Fibroblast of lung (primary cell): ENCODE results near the gene HIPK2. TPM values are rescaled to one million over a fixed set of nuclear protein-coding genes. Genes with fewer than 3 reads are reported as not detected.

ENCODE experiments used
- DNase-seq, 2 donors: peaks; one replicate each; pipeline versions ENCODE4 v3.0.0 to v3.0.0-alpha.2; 2010; ENCODE audit warnings: low read depth in 2 of 2
- H2AFZ ChIP-seq: 2 replicates; pipeline ENCODE4 v1.5.1; 2012; ENCODE audit warnings: low read length, control low read depth, inconsistent platforms
- H3K27ac ChIP-seq: 2 replicates; pipeline ENCODE4 v1.5.1; 2011; ENCODE audit warnings: low read length, control low read depth; ENCODE audit not compliant: insufficient read depth
- H3K27me3 ChIP-seq: 2 replicates; pipeline ENCODE4 v1.5.1; 2011; ENCODE audit warnings: mild to moderate bottlenecking, low read length; ENCODE audit not compliant: control insufficient read depth, insufficient read depth
- H3K36me3 ChIP-seq: 2 replicates; pipeline ENCODE4 v1.5.1; 2011; ENCODE audit warnings: low read length; ENCODE audit not compliant: control insufficient read depth, insufficient read depth
- H3K4me1 ChIP-seq: 2 replicates; pipeline ENCODE4 v1.5.1; 2011; ENCODE audit warnings: low read length; ENCODE audit not compliant: control insufficient read depth, insufficient read depth; ENCODE audit errors: extremely low read depth
- H3K4me2 ChIP-seq: 2 replicates; pipeline ENCODE4 v1.5.1; 2011; ENCODE audit warnings: low read length, control low read depth; ENCODE audit not compliant: insufficient read depth; ENCODE audit errors: extremely low read depth
- H3K4me3 ChIP-seq, 4 experiments: fragments of 200-600 bp in 1 of 4; sonication (generic) in 1 of 4; replicated peaks in 1 of 4; 2 replicates each; pipeline ENCODE4 v1.5.1; 2011 to 2016; ENCODE audit warnings: low read length in 4 of 4, low read depth in 3 of 4, mild to moderate bottlenecking in 3 of 4, control low read depth in 2 of 4, inconsistent platforms in 1 of 4, mixed read lengths in 1 of 4; ENCODE audit not compliant: insufficient read depth in 1 of 4; ENCODE audit errors: control extremely low read depth in 1 of 4
- H3K79me2 ChIP-seq: 2 replicates; pipeline ENCODE4 v1.5.1; 2012; ENCODE audit warnings: mild to moderate bottlenecking, low read length, inconsistent platforms; ENCODE audit not compliant: control insufficient read depth, insufficient read depth
- H3K9ac ChIP-seq: 2 replicates; pipeline ENCODE4 v1.5.1; 2011; ENCODE audit warnings: mild to moderate bottlenecking, low read length, control low read depth; ENCODE audit not compliant: insufficient read depth
- H3K9me3 ChIP-seq: 2 replicates; pipeline ENCODE4 v1.5.1; 2012; ENCODE audit warnings: low read depth, low read length; ENCODE audit not compliant: control insufficient read depth, insufficient read depth
- H4K20me1 ChIP-seq: 2 replicates; pipeline ENCODE4 v1.5.1; 2011; ENCODE audit warnings: low read length; ENCODE audit not compliant: control insufficient read depth, insufficient read depth; ENCODE audit errors: extremely low read depth
- EZH2 ChIP-seq: IDR thresholded peaks from 2 replicates; pipeline ENCODE4 v1.5.1; 2012; ENCODE audit warnings: low read length, control low read depth, mild to moderate bottlenecking; ENCODE audit errors: missing control alignments
- polyA plus RNA-seq, 2 donors: library from polyadenylated mRNA; depleted of rRNA in 1 of 2; stranded (reverse) in 1 of 2; unstranded in 1 of 2; fragments of >200 nt; gene quantifications; 2 replicates each; pipeline ENCODE4 v1.2.1, GENCODE V29; 2011 to 2012; ENCODE audit warnings: missing spikeins in 1 of 2
- total RNA-seq: library from RNA; depleted of rRNA; stranded (reverse); fragments of >200 nt; gene quantifications from 2 replicates; pipeline ENCODE4 v1.2.1, GENCODE V29; 2014
- TF ChIP-seq, protein P1 (sequence below), 2 donors: IDR thresholded peaks in 1 of 2; conservative IDR thresholded peaks in 1 of 2; 1 replicate in 1 of 2; 2 replicates in 1 of 2; pipeline ENCODE4 v1.5.1; 2011 to 2012; ENCODE audit warnings: low read length in 2 of 2, control low read depth in 1 of 2, inconsistent platforms in 1 of 2, low read depth in 1 of 2, mild to moderate bottlenecking in 1 of 2

Gene HIPK2
- total and polyA plus RNA-seq, 2 donors (not counting 1 experiment from before 2014, with no cell fraction given), result 10.1 to 11.1 TPM

DNA sequence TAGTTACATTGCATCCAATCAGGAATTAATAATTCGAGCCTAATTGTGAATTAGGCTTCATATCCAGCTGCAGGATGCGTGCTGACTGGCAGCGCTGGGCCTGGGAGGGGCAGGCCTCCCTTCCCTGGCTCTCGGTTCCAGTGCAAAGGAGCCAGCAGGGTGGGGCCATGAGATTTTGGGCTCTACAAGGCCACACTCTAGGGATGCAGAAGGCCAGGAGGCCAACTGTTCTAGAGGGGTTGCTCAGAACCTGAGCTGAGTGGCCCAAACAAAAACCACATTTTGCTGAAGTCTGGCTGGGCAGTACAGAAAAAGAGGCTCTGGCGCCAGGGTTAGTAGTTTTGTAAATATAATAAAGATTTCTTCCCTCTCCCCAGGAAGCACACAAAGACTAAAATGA lies 182.0 kb downstream of the HIPK2 start:
- Histone ChIP-seq H3K27ac (no peak overlapping the region), H3K4me3 (no peak overlapping the region), H3K9me3 (no peaks in the 10 kb centered on the region), H3K4me1 (no peaks in the 10 kb centered on the region), H3K9ac (no peak overlapping the region), H2AFZ (no peak overlapping the region), H3K27me3 (no peaks in the 10 kb centered on the region), H3K4me2 (no peak overlapping the region), H3K79me2 (no peaks in the 10 kb centered on the region), H4K20me1 (no peaks in the 10 kb centered on the region), H3K36me3 (peaks cover 26% of the 10 kb centered on the region)
- no peak for DNase-seq
- TF ChIP-seq EZH2, result no peak
- TF ChIP-seq, protein P1, sequence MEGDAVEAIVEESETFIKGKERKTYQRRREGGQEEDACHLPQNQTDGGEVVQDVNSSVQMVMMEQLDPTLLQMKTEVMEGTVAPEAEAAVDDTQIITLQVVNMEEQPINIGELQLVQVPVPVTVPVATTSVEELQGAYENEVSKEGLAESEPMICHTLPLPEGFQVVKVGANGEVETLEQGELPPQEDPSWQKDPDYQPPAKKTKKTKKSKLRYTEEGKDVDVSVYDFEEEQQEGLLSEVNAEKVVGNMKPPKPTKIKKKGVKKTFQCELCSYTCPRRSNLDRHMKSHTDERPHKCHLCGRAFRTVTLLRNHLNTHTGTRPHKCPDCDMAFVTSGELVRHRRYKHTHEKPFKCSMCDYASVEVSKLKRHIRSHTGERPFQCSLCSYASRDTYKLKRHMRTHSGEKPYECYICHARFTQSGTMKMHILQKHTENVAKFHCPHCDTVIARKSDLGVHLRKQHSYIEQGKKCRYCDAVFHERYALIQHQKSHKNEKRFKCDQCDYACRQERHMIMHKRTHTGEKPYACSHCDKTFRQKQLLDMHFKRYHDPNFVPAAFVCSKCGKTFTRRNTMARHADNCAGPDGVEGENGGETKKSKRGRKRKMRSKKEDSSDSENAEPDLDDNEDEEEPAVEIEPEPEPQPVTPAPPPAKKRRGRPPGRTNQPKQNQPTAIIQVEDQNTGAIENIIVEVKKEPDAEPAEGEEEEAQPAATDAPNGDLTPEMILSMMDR (conservative IDR thresholded peaks at IDR 0.05 in 1 of 2, IDR thresholded peaks at IDR 0.05 in 1 of 2; ENCODE audit: low read depth in 1 of 2, low read length in 2 of 2), result no peak

GRCh38 chr7:139594911-139595476 lies 182.8 kb downstream of the HIPK2 start:
- DNase-seq, result peak in 1 of 2 donors; percentile 34
- H3K4me2 ChIP-seq, result no peak overlapping the region
- H2AFZ ChIP-seq, result no peak overlapping the region
- H3K27me3 ChIP-seq, result no peaks in the 10 kb centered on the region
- peaks cover 21% of the 10 kb centered on the region for H3K36me3 ChIP-seq
- no peak overlapping the region for H3K4me3 ChIP-seq
- no peaks in the 10 kb centered on the region for H3K79me2 ChIP-seq
- no peaks in the 10 kb centered on the region for H4K20me1 ChIP-seq
- TF ChIP-seq EZH2, result no peak
- TF ChIP-seq, protein P1 (conservative IDR thresholded peaks at IDR 0.05 in 1 of 2, IDR thresholded peaks at IDR 0.05 in 1 of 2; ENCODE audit: low read depth in 1 of 2, low read length in 2 of 2), result no peak
- no peaks in the 10 kb centered on the region for H3K9me3 ChIP-seq
- no peak overlapping the region for H3K9ac ChIP-seq
- H3K4me1 ChIP-seq, result no peaks in the 10 kb centered on the region
- peak overlapping the region; percentile 18 for H3K27ac ChIP-seq

DNA sequence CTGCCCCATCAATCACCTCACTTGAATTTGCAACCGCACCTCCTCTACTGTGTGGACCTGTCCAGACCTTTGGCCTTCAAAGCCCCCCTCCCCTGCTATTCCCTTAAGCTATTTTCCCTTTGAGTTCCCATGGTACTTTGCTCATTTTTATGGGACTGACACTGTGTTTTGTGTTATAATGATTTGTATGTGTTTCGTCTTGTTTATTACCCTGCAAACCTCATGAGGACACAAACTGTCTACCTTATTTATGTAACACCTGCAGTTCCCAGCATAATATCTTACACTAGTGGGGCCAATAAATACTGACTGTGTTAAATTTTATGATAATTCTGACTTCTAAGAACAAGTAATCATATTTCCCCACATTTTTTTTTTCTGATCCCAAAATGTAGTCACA lies 183.7 kb downstream of the HIPK2 start:
- H4K20me1 ChIP-seq, result no peaks in the 10 kb centered on the region
- no peak overlapping the region for H2AFZ ChIP-seq
- H3K27ac ChIP-seq, result no peak overlapping the region
- no peaks in the 10 kb centered on the region for H3K4me1 ChIP-seq
- H3K9ac ChIP-seq, result no peak overlapping the region
- H3K36me3 ChIP-seq, result peaks cover 19% of the 10 kb centered on the region
- H3K4me3 ChIP-seq, result no peak overlapping the region
- no peak for TF ChIP-seq EZH2
- TF ChIP-seq, protein P1 (conservative IDR thresholded peaks at IDR 0.05 in 1 of 2, IDR thresholded peaks at IDR 0.05 in 1 of 2; ENCODE audit: low read depth in 1 of 2, low read length in 2 of 2), result no peak
- no peak overlapping the region for H3K4me2 ChIP-seq
- H3K27me3 ChIP-seq, result no peaks in the 10 kb centered on the region
- H3K9me3 ChIP-seq, result no peaks in the 10 kb centered on the region
- H3K79me2 ChIP-seq, result no peaks in the 10 kb centered on the region
- no peak for DNase-seq
